ENCODE results near the gene CEMP1.

Gene CEMP1

GRCh38 chr16:2500430-2500917, 30.7 kb downstream of the CEMP1 start:
- DNase-seq: no peak

GRCh38 chr16:2499890-2500429, 31.2 kb downstream of the CEMP1 start:
- DNase-seq: no peak

GRCh38 chr16:2499454-2499853, 31.8 kb downstream of the CEMP1 start:
- no peak for DNase-seq

GRCh38 chr16:2498531-2499253, 32.5 kb downstream of the CEMP1 start:
- no peak for DNase-seq

- no peak for DNase-seq
Measured at GRCh38 chr16:2497695-2498484, 33.3 kb downstream of the CEMP1 start.

GRCh38 chr16:2497116-2497630, 34.0 kb downstream of the CEMP1 start:
- DNase-seq: peak; percentile 47

GRCh38 chr16:2496223-2497115, 34.7 kb downstream of the CEMP1 start:
- no peak for DNase-seq

- no peak for DNase-seq
Measured at GRCh38 chr16:2495041-2495440, 36.2 kb downstream of the CEMP1 start.

- no peak for DNase-seq
Measured at GRCh38 chr16:2494616-2495015, 36.6 kb downstream of the CEMP1 start.

GRCh38 chr16:2493605-2494004, 37.6 kb downstream of the CEMP1 start:
- DNase-seq: no peak

- DNase-seq: no peak
Measured at GRCh38 chr16:2492292-2492691, 38.9 kb downstream of the CEMP1 start.

GRCh38 chr16:2490190-2491105, 40.8 kb downstream of the CEMP1 start:
- no peak for DNase-seq

- no peak for DNase-seq
Measured at GRCh38 chr16:2489581-2489980, 41.6 kb downstream of the CEMP1 start.

- DNase-seq: no peak
Measured at GRCh38 chr16:2487903-2488531, 43.2 kb downstream of the CEMP1 start.

- DNase-seq: no peak
Measured at GRCh38 chr16:2487517-2487842, 43.7 kb downstream of the CEMP1 start.

- peak; percentile 62 for DNase-seq
Measured at GRCh38 chr16:2486645-2487516, 44.3 kb downstream of the CEMP1 start.

GRCh38 chr16:2485811-2486507, 45.2 kb downstream of the CEMP1 start:
- DNase-seq: no peak

GRCh38 chr16:2484898-2485508, 46.2 kb downstream of the CEMP1 start:
- no peak for DNase-seq
